GM11168 (cell line): ENCODE measurements around the gene KAT6B.

ENCODE experiments used
- in situ Hi-C: fragments of 300-500 bp; cut with MboI; formaldehyde crosslinking; loops from one replicate; pipeline ENCODE4 v1.12.0; 2022; ENCODE audit warnings: low sequenced_read_pairs; ENCODE audit not compliant: unreplicated experiment

KAT6B gene

DNA sequence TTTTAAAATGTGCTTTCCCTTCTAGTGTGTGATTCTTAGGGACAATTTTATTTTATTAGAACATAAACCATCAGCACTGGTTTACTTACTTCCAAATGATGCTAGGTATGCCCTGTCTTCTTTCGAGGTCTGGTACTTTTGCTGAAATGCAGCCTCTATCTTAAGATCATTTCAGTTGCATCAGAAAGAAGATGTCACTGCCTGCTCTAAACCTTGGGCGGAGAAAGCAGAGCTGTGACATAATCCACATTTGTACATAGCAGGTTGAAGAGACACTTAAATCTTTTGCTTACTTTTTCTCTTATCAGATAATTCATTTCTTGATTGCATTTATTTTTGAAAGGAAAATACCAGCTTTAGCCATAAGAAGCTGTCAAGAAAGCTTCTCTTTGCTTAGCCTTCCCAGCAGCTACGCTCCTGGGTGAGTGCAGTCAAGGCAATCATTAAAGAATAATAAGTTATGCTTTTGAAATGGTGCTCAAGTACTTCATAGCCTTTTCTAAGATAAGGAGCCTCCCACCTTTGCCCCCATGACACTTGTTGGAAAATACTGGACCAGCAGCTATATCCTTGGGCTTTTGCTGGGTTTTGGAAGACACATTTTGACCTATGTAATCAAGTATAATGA is 176.7 kb downstream of the KAT6B start:
- in situ Hi-C loops, result loop anchor here (25.0 kb wide), 1 partner anchor 741 kb away; no protein-coding TSS in a partner anchor

DNA sequence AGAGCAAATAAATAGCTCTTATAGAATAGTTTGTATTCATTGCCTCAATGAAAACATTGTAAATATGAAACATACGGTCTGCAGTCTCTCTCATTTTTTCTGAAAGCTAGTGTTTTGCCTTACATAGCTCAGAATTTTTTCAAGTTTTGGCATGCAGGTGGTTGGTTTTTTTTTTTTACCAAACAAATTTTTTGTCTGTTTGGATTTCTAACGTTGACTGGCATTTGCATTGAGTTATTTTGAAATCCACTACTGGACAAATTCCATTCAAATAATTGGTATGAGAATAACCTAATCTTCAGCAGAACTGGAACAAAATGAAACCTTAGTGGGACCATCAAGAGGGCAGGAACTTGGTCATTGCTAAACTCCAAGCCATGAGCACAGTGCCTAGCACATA is 177.5 kb downstream of the KAT6B start:
- in situ Hi-C loops, result loop anchor here (25.0 kb wide), 1 partner anchor 742 kb away; no protein-coding TSS in a partner anchor

DNA sequence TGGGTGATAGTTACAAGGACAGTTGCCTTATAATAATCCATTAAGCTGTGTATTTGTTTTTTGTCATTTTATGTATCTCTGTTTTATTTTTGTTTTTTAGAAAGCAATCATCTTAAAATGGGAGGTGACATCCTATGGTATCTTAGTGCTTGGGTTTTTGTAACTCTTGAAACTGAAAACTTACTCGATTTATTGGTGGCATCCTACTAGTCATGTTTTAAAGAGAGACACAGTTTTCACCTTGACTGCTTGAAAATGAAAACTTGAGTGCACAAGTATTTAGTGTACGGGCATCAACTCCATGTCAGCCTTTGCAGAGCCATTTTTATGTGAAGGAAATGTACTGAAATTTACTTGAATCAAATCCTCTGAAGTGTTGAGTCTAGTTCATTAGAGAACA is 181.2 kb downstream of the KAT6B start:
- in situ Hi-C loops, result loop anchor here (25.0 kb wide), 1 partner anchor 745 kb away; no protein-coding TSS in a partner anchor

DNA sequence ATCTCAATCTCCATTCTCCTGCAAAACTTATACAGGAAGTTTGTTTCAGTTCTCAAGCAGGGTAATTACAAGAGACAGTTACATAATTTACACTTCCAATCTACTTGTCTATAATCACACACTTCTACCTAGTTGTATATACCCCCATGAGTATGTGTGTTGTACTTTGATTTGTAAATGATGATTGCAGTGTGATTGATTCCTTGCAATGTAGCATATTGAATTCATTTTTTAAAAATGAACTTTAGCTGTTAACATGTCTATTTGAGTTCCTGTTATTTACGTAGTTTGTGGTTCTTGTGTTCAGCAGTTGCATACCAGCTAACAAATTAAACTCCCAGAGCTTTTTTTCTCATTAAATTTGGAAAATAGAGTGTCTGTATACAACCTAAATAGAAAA is 182.6 kb downstream of the KAT6B start:
- in situ Hi-C loops, result loop anchor here (25.0 kb wide), 1 partner anchor 747 kb away; no protein-coding TSS in a partner anchor

DNA sequence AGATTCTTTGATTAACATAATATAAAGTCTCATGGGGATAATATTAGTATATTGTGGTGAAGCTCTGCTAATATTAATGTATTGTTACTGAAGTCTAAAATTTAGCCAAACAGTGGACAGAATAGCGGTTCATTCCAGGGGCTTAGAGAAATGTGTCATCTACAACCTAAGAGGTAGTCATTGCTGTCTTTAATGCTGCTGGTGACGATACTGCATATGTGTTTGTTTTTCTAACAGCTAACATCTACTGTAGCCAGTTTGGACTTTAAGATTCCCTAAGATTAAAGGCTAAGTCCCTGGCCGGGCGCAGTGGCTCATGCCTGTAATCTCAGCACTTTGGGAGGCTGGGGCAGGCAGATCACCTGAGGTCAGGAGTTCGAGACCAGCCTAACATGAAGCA is 183.0 kb downstream of the KAT6B start:
- in situ Hi-C loops, result loop anchor here (25.0 kb wide), 1 partner anchor 747 kb away; no protein-coding TSS in a partner anchor

DNA sequence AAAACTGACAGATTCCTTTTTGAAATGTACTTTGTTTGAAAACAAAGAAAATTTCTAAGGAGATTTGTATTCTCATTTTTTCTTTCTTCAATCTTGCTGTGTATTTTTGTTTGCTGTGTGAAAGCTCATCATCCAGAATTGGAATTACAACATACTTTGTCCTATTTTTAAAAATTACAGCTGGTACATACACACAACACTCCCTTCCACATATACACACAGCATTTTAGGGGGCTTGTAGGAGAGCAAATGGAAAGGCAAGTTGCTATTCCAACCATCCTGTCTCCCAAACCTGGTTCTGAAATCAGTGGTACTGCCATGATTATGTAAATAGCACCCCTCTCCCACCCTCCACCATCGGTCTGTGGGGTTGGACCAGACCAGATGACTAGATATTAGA is 184.0 kb downstream of the KAT6B start:
- in situ Hi-C loops, result loop anchor here (25.0 kb wide), 1 partner anchor 748 kb away; no protein-coding TSS in a partner anchor

DNA sequence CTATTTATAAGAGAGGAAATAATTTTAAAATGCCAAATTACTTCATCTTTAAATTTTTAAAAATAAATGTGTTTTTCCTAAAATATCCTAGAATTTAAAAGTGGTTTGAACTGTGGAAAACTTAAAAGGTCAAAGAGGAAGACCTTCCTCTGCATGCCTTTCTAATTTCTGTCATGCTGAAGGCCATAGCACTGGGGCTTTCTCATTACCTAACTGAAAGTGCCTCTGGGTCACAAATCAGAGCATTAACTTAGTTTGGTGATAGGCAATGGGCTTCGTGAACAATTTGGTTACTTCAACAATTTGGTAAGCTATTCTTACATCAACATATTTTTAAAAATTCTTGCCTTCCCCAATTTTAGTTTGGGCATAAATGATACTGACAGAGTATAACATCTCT is 184.8 kb downstream of the KAT6B start:
- in situ Hi-C loops, result loop anchor here (25.0 kb wide), 1 partner anchor 749 kb away; no protein-coding TSS in a partner anchor

DNA sequence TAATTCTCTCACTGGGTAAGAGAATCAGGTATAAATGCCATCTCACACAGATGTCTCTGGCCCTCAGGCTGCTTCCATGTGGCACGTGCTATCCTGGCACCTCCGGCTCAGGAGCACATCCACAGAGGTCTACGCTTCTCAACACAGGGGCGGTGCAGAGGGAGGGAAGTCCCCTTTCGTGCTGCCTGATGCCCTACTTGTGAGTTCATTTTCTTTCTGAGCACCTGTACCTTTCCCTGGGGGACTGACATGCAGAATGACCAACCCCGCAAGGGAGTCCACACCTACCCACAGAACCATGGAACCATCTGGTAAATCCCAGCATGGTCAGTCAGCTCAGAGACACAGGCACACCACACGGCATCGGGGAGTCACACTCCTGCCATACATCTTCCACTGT is 186.1 kb downstream of the KAT6B start:
- in situ Hi-C loops, result loop anchor here (25.0 kb wide), 1 partner anchor 750 kb away; no protein-coding TSS in a partner anchor

DNA sequence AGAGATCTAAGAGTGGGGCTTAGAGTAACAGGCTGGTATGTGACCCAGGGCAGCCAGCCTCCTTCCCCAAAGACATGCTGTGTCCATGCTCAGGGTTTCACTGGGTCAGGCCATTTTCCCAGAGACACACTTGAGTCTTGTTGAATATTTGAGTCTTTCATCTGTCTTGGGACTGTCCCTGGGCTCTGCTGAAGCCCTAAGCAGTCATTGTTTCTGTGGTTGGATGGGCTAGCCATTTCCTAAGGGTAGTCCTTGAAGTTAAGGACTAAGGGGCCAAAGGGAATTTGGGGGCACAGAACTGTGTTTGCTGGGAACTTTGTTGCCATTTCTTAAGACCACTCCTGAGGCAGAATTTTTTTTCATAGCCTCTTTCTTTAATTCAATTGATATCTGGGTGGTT is 186.6 kb downstream of the KAT6B start:
- in situ Hi-C loops, result loop anchor here (25.0 kb wide), 1 partner anchor 751 kb away; no protein-coding TSS in a partner anchor

DNA sequence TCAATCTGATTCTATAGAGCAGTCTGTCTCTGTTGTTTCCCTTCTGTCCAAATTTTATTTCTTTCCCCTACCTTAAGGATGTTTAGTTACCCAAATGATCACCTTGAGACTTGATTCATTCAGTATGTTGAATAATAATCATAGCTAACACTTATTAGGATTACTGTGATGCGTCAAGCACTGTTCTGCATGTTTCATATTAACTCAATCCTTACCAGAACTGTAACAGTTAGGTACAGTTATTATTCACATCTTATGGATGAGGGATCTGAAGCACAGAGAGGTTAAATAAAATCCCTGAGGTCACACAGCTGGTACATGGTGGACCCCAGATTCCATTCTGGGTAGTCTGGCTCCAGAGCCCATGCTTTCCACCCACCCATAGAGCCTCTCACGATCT is 187.1 kb downstream of the KAT6B start:
- in situ Hi-C loops, result loop anchor here (25.0 kb wide), 1 partner anchor 751 kb away; no protein-coding TSS in a partner anchor

DNA sequence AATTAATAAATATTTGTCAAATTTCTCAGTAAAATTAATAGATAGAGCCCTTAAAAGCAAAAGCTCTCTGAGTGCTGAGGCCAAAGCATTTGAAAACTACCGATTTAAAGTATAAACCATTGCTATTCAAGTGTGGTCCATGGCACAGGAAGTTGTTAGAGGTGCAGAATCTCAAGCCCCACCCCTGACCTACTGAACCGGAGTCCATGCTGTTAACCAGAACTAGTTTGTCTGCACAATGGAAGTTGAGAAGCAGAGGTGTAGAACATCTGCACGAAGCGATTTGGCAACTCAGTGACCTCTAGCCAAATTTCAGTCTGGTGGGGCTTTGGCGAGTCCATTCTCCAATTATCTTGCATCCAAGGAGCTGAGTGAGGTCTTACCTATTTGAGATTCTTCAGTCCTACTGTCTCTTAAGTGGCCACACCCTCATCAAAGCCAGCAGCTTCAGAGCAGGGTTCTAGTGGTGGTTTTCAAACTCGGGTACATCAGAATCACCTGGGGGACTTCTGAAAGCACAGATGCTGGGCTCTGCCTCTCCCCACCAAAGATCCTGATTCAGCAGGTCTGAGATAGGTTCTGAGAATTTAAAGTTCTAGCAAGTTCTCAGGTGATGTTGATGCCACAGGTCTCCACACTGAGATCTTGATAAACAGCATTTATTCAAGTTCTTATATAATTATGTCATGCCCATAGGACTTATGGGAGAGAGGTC is 188.3 kb downstream of the KAT6B start:
- in situ Hi-C loops, result loop anchor here (25.0 kb wide), 1 partner anchor 752 kb away; no protein-coding TSS in a partner anchor

DNA sequence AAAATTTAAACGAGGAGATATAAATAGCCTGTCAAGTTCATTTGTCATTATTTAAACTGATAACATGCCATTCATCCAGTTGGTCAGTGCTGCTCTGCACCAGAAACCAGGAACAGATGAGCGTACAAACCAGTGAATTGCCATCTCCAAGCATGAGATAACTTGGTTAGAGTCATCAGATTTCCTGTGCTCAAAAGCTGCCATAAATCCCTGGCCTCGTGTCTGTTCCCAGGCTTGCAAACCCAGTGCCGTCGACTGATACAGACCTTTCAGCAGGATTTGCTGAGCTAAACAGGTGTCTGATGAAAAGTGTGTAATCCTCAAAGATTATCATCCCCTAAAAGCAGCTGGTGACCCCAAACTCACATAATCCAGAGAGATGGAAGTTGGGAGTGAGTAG is 189.0 kb downstream of the KAT6B start:
- in situ Hi-C loops, result loop anchor here (25.0 kb wide), 1 partner anchor 753 kb away; no protein-coding TSS in a partner anchor

DNA sequence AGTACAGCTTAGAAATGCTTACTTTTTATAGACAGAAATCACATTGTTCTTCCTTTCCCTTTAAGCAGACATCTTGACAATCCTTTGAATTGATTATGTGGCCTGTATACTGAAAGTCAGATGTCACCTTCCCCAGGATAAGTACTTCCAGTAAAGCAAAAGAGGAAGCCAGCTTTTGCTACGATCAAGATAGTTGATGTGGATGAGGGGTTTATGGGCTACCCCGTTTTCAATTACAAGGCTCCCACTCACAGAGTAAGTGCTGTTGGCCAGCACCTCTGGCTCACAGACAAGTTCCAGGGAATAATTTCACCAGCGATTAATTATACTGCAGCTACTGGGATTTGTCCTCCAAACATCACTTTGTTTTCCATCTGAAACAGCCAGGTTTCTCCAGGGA is 189.9 kb downstream of the KAT6B start:
- in situ Hi-C loops, result loop anchor here (25.0 kb wide), 1 partner anchor 754 kb away; no protein-coding TSS in a partner anchor

DNA sequence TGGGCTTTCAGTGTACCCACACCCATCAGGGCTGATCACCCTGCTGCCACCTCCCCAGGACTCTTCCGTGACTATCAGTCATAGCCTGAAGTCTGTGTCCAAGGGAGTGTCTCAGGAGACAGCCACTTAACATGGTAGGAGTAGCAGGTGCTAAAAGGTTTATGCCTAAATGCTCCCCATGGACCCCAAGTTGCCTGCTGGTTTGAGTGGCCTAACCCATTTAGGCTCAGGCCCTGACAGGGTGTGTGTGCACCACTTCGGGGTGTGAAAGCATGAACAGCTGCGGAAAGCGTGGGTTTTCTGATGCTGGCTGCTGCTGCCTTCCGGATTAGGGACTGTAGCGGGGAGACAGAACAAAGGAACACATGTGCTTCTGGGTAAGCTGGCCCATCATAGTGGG is 191.9 kb downstream of the KAT6B start:
- in situ Hi-C loops, result loop anchor here (25.0 kb wide), 1 partner anchor 756 kb away; no protein-coding TSS in a partner anchor

DNA sequence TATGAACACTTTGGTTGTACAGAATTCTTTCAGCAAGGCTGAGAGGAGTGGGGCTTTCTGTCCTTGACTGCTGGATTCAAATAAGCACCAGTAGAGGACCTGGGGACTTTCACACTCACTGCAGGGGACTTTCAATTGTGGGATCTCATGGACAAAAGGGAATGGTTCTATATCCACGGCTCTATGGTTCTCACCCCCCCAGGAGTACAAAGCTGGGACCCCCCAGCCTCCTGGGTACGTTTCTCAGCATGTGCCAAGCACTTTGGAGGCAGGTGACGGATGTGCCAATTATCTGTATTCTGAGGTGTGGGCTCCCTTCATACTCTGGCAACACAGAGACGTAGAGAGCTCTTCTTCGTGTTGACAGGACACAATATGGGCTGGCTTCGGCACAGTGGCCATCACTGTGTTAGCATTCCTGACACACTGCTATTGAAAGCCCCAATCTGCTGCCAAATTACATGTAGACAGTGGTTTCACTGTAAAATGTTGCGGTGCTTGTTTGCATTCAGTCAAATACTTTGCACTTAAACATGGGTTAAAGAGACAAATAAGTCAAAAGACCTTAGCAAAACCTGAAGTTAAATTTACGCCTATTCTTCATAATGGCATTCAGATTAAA is 192.4 kb downstream of the KAT6B start:
- in situ Hi-C loops, result loop anchor here (25.0 kb wide), 1 partner anchor 756 kb away; no protein-coding TSS in a partner anchor

DNA sequence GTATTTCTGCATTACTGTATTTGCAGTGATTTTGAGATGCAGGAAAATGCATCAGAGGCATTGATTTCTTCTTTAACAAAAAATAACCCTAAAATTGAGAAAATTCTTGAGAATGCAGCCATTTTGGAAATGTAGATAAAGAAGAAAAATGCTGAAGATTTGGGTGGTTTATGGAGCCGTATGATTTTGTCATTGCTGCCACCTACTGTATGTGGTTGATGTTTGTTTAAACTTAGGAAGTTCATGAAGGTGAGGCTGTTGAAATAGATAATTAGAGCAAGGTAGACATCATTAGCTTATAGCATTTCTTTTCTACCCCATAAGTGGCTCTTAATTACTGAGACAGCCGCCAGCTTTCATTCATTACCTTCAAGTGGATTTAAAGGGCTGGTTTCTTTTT is 193.0 kb downstream of the KAT6B start:
- in situ Hi-C loops, result loop anchor here (25.0 kb wide), 1 partner anchor 757 kb away; no protein-coding TSS in a partner anchor

DNA sequence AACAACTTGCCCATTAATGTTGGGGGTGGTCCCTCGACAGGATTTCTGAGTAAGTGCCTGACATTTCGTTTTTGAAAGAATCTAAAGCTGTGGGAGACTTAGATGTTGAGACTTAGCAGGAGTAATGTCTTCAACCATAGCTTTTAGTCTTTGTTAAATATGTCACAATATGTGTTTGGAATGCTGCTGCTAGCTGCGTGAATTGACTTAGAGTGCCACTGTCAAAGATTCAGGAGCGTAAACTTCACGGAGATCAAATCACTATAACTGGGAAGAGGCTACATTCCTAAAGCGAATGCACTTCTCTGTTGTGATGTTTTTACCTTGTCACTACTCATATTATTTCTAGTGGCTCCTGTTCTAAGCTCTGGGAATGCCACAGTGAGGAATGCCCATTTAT is 193.8 kb downstream of the KAT6B start:
- in situ Hi-C loops, result loop anchor here (25.0 kb wide), 1 partner anchor 758 kb away; no protein-coding TSS in a partner anchor

DNA sequence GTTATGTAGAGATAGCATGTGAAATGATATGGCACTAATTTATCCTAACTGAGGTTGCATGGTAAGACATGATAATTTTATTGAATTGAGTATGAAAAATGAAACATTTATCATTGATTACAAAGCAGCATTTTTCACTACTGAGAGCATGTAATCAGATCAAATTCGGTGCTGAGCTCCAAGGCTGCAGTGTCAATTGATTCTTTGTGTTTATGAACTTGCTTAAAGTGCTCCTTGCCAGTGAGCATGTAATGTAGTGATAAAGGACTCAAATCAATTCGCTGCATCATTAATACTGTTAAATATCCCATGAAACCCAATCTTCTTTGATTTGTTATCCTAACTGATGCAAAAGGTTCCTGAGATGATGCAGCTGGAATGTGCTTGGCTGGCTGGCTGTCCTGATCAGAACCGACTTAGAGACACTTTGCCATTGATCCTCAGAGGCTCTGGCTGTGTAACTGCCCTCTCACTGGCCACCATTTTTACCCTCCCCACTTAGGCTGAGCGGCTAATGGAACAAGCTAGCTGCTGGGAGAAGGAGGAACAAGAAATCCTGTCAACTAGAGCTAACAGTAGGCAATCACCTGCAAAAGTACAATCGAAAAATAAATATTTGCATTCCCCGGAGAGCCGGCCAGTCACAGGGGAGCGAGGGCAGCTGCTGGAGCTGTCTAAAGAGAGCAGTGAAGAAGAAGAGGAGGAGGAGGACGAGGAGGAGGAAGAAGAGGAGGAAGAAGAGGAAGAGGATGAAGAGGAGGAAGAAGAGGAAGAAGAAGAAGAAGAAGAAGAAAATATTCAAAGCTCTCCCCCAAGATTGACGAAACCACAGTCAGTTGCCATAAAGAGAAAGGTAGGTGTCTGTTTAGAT is 195.2 kb downstream of the KAT6B start:
- in situ Hi-C loops, result loop anchor here (25.0 kb wide), 1 partner anchor 759 kb away; no protein-coding TSS in a partner anchor

DNA sequence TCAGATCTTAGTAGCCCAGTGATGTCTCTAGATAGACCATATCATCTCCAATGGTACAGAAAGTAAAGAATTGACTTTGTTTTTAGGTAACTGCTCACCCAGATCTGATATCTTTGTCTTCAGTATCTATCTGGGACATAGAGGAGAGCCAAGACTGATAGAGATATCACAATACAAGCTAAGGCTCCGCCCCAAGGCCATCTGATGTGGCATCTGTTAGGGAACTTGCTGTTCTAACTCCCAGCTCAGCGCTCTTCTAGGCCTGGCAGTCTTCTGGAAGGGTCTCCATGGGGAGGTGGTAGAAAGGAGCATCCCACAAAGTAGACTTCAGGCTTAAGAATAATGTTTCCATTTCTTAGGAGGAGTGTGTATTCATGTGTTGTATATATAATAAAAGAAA is 196.7 kb downstream of the KAT6B start:
- in situ Hi-C loops, result loop anchor here (25.0 kb wide), 1 partner anchor 761 kb away; no protein-coding TSS in a partner anchor
